Sigmoid colon (tissue), 7 donors: ENCODE results near the gene RYR3. TPM values are rescaled to one million over a fixed set of nuclear protein-coding genes. Genes with fewer than 3 reads are reported as not detected.

ENCODE experiments used
- DNase-seq: peaks from one replicate; pipeline ENCODE4 v3.0.0-alpha.2; 2019
- H3K27ac ChIP-seq, 4 donors: fragments of 200-600 bp; sonication (generic); one replicate each; pipeline ENCODE4 v1.5.1; 2016 to 2019; ENCODE audit warnings: mild to moderate bottlenecking in 1 of 4
- H3K27me3 ChIP-seq, 3 donors: fragments of 200-600 bp; sonication (generic); one replicate each; pipeline ENCODE4 v1.5.1; 2019; ENCODE audit warnings: mild to moderate bottlenecking in 1 of 3
- H3K36me3 ChIP-seq, 4 donors: fragments of 200-600 bp; sonication (generic); one replicate each; pipeline ENCODE4 v1.5.1; 2016 to 2019
- H3K4me1 ChIP-seq, 4 donors: fragments of 200-600 bp; sonication (generic); one replicate each; pipeline ENCODE4 v1.5.1; 2017 to 2019
- H3K4me3 ChIP-seq, 4 donors: fragments of 200-600 bp; sonication (generic); one replicate each; pipeline ENCODE4 v1.5.1; 2017 to 2019; ENCODE audit warnings: mild to moderate bottlenecking in 2 of 4, moderate library complexity in 1 of 4
- H3K9me3 ChIP-seq, 4 donors: fragments of 200-600 bp in 3 of 4; sonication (generic) in 3 of 4; one replicate each; pipeline versions ENCODE4 v1.5.1 to v1.6.1; 2013 to 2019
- EP300 ChIP-seq, 4 donors: sonication (generic); formaldehyde crosslinking; IDR thresholded peaks; one replicate each; pipeline ENCODE4 v1.6.1; 2017; ENCODE audit warnings: antibody characterized with exemption in 4 of 4
- POLR2A ChIP-seq, 2 donors: fragments of 450-650 bp; IDR thresholded peaks; one replicate each; pipeline ENCODE4 v1.6.1; 2016; ENCODE audit warnings: antibody characterized with exemption in 2 of 2, mild to moderate bottlenecking in 2 of 2, moderate library complexity in 2 of 2
- POLR2AphosphoS5 ChIP-seq, 4 donors: sonication (generic); formaldehyde crosslinking; IDR thresholded peaks; one replicate each; pipeline ENCODE4 v1.6.1; 2017; ENCODE audit warnings: antibody characterized with exemption in 4 of 4
- WGBS, 2 donors: extraction: QIAGEN DNeasy Blood & Tissue Kit; methylation state at CpG; one replicate each; pipeline ENCODE4 v1.1.7; 2013; 5-methylcytosine and 5-hydroxymethylcytosine counted together
- intact Hi-C: fragments of 100-400 bp; cut with DNase I; formaldehyde crosslinking; loops from one replicate; pipeline ENCODE4 v1.15.1; 2023
- polyA plus RNA-seq, 3 donors: library from polyadenylated mRNA; stranded (reverse); fragments of 200-250 nt; gene quantifications; one replicate each; pipeline ENCODE4 v1.2.3, GENCODE V29; 2013
- total RNA-seq, 4 donors: library from RNA; depleted of rRNA; stranded (reverse); fragments of >200 nt; gene quantifications; one replicate each; pipeline ENCODE4 v1.1.0, GENCODE V29; 2016
- TF ChIP-seq, protein P1 (sequence below), 4 experiments: fragments of 450-650 bp in 3 of 4; fragments of 200-600 bp in 1 of 4; IDR thresholded peaks; one replicate each; pipeline ENCODE4 v1.5.1; 2016 to 2019; ENCODE audit warnings: antibody characterized with exemption in 4 of 4, mild to moderate bottlenecking in 3 of 4, moderate library complexity in 2 of 4
- donor health status: healthy with polysubstance abuse.
- donor health status: Bipolar disorder and iron deficiency.
- donor health status: healthy.

The RYR3 gene
- total and polyA plus RNA-seq, 7 donors, result 0.38 to 29.1 (median 10.5) TPM; not detected in 1

DNA sequence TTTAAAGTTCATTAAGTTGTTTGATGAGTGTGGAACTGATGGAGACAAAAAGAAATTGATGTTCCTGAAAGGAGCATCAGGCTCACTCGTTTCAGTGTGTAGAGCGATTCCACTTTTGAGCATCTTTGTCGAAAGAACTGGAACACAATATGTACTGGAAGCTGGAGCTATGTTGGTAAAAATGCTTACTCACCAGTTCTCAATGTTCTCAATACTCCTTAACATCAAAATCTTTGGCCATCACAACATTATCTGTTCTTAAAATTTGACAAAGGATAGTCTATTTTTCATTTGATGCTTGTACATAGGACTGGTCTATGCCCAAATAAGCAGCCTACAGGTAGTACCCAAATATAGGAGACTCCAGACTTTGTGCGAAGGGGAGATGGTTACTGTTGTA, 18.7 kb downstream of the RYR3 start:
- no peak for DNase-seq
- TF ChIP-seq POLR2A (IDR thresholded peaks at IDR 0.05) (no peak), EP300 (IDR thresholded peaks at IDR 0.05) (no peak), POLR2AphosphoS5 (IDR thresholded peaks at IDR 0.05) (no peak)
- TF ChIP-seq, protein P1, sequence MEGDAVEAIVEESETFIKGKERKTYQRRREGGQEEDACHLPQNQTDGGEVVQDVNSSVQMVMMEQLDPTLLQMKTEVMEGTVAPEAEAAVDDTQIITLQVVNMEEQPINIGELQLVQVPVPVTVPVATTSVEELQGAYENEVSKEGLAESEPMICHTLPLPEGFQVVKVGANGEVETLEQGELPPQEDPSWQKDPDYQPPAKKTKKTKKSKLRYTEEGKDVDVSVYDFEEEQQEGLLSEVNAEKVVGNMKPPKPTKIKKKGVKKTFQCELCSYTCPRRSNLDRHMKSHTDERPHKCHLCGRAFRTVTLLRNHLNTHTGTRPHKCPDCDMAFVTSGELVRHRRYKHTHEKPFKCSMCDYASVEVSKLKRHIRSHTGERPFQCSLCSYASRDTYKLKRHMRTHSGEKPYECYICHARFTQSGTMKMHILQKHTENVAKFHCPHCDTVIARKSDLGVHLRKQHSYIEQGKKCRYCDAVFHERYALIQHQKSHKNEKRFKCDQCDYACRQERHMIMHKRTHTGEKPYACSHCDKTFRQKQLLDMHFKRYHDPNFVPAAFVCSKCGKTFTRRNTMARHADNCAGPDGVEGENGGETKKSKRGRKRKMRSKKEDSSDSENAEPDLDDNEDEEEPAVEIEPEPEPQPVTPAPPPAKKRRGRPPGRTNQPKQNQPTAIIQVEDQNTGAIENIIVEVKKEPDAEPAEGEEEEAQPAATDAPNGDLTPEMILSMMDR (IDR thresholded peaks at IDR 0.05), result no peak
- intact Hi-C loops, result no loop called here
- Histone ChIP-seq H3K27me3 (no peaks in the 10 kb centered on the region), H3K36me3 (no peaks in the 10 kb centered on the region), H3K4me3 (no peak overlapping the region), H3K9me3 (no peaks in the 10 kb centered on the region), H3K4me1 (no peaks in the 10 kb centered on the region), H3K27ac (no peak overlapping the region)
- WGBS, 2 donors, result 81 to 88% methylated on average over 4 of the region's 4 CpGs

DNA sequence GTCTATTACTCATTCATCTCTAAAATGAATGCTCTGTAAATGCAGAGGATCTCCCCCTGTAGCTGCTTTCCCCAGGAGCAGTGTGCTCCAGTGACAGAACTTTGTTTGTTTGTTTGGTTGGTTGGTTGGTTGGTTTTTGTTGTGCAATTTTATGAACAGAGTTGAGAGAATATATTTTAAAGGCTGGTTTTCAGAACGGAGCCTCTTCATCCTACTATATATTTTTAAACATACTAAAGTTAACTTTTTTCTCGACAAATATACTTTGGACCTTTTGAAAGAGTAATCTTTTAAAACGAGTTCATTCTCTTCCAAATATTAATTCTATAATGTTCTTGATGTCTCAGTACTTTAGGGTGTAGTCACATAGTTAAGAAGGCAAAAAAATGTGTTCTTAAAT, 20.2 kb downstream of the RYR3 start:
- H3K9me3 ChIP-seq, result no peaks in the 10 kb centered on the region
- intact Hi-C loops, result no loop called here
- no peaks in the 10 kb centered on the region for H3K27me3 ChIP-seq
- H3K27ac ChIP-seq, result no peak overlapping the region
- TF ChIP-seq POLR2AphosphoS5 (IDR thresholded peaks at IDR 0.05), result no peak
- no peak for TF ChIP-seq POLR2A (IDR thresholded peaks at IDR 0.05)
- no peak for TF ChIP-seq EP300 (IDR thresholded peaks at IDR 0.05)
- TF ChIP-seq, protein P1 (IDR thresholded peaks at IDR 0.05), result no peak
- no peak for DNase-seq
- no peaks in the 10 kb centered on the region for H3K4me1 ChIP-seq
- 59 to 84% methylated on average over 3 of the region's 3 CpGs for WGBS, 2 donors
- no peak overlapping the region for H3K4me3 ChIP-seq
- H3K36me3 ChIP-seq, result no peaks in the 10 kb centered on the region

DNA sequence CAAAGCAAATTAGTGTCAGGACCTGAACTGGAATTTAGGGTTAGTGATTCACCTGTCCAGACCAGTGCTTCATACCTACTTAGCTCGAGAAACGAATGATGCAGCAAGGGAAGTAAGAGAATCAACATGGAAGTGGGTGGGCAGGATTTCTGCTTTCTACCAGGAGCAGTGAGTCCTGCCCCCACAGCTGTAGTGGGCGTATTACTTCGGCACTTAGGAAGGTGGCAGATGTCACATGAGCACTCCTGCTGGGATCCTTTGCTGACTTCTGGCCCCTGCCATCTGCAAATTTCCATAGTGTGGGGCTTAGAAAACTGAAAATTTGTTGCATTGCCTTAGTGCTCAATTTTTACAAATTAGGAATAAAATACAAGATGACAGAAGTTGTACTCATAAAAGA, 31.2 kb downstream of the RYR3 start:
- H3K27ac ChIP-seq, result no peak overlapping the region
- no peaks in the 10 kb centered on the region for H3K4me1 ChIP-seq
- no peaks in the 10 kb centered on the region for H3K27me3 ChIP-seq
- H3K36me3 ChIP-seq, result no peaks in the 10 kb centered on the region
- no peaks in the 10 kb centered on the region for H3K9me3 ChIP-seq
- WGBS, 2 donors, result 51 to 76% methylated on average over 4 of the region's 4 CpGs
- TF ChIP-seq POLR2A (IDR thresholded peaks at IDR 0.05) (no peak), EP300 (IDR thresholded peaks at IDR 0.05) (no peak), POLR2AphosphoS5 (IDR thresholded peaks at IDR 0.05) (no peak)
- TF ChIP-seq, protein P1 (IDR thresholded peaks at IDR 0.05), result no peak
- no peak for DNase-seq
- H3K4me3 ChIP-seq, result no peak overlapping the region
- intact Hi-C loops, result no loop called here

DNA sequence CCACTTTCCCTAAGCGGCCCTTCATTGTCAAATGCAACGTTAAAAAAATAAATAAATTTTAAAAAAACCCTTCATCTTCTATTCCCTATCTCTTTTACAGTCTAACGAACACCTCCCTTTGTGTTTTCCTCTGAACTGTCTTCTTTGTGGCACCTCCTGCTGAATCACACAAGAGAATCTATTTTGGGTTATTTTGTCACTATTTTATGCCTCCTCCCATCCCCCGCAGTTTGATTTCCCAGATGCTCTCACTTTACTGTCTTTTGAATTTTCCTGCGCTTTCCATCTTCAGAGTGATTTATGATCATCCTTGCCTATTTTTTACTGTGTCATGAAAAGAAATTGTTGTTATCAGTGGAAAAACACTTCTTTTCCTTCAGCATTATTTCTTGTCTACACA, 32.5 kb downstream of the RYR3 start:
- no peak for TF ChIP-seq EP300 (IDR thresholded peaks at IDR 0.05)
- TF ChIP-seq, protein P1 (IDR thresholded peaks at IDR 0.05), result no peak
- no peak for TF ChIP-seq POLR2A (IDR thresholded peaks at IDR 0.05)
- TF ChIP-seq POLR2AphosphoS5 (IDR thresholded peaks at IDR 0.05), result no peak
- H3K9me3 ChIP-seq, result no peaks in the 10 kb centered on the region
- WGBS, 2 donors, result 79 to 85% methylated on average over 5 of the region's 5 CpGs
- intact Hi-C loops, result no loop called here
- H3K27ac ChIP-seq, result no peak overlapping the region
- H3K4me3 ChIP-seq, result no peak overlapping the region
- H3K36me3 ChIP-seq, result no peaks in the 10 kb centered on the region
- no peaks in the 10 kb centered on the region for H3K27me3 ChIP-seq
- H3K4me1 ChIP-seq, result no peaks in the 10 kb centered on the region
- no peak for DNase-seq

DNA sequence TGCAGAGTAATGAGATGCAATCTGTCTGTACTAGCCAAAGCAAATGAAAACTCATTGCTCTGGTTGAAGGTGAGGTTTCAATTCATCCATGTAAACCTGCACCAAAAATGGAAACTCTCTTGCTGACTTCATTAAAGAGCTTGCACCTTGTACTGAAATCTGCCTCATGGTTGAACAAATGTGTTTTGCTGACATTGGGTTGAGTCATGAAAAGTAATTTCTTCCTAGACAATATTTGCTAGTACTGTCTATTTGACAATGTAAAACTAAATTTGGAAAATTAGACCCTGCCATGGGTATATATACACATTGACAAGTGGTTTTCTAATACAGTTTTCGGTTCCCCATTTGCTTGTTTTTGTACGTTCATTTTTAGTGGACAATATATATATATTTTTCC, 33.3 kb downstream of the RYR3 start:
- H3K27me3 ChIP-seq, result no peaks in the 10 kb centered on the region
- no peak overlapping the region for H3K4me3 ChIP-seq
- TF ChIP-seq EP300 (IDR thresholded peaks at IDR 0.05) (no peak), POLR2A (IDR thresholded peaks at IDR 0.05) (no peak), POLR2AphosphoS5 (IDR thresholded peaks at IDR 0.05) (no peak)
- TF ChIP-seq, protein P1 (IDR thresholded peaks at IDR 0.05), result no peak
- DNase-seq, result no peak
- intact Hi-C loops, result no loop called here
- H3K36me3 ChIP-seq, result no peaks in the 10 kb centered on the region
- WGBS, 2 donors, result 90% methylated on average over 2 of the region's 2 CpGs
- H3K27ac ChIP-seq, result no peak overlapping the region
- no peaks in the 10 kb centered on the region for H3K4me1 ChIP-seq
- no peaks in the 10 kb centered on the region for H3K9me3 ChIP-seq
